Lower leg skin (tissue), 3 donors: ENCODE results near the gene PCSK5.

Experiments used
- POLR2A ChIP-seq, 2 donors: fragments of 450-650 bp; IDR thresholded peaks; one replicate each; pipeline ENCODE4 v1.6.1; 2016 to 2017; ENCODE audit warnings: antibody characterized with exemption in 2 of 2, mild to moderate bottlenecking in 1 of 2, moderate library complexity in 1 of 2
- TF ChIP-seq, protein P1 (sequence below), 3 donors: fragments of 450-650 bp; IDR thresholded peaks; one replicate each; pipeline ENCODE4 v1.5.1; 2016; ENCODE audit warnings: antibody characterized with exemption in 3 of 3, mild to moderate bottlenecking in 3 of 3, moderate library complexity in 2 of 3

DNA sequence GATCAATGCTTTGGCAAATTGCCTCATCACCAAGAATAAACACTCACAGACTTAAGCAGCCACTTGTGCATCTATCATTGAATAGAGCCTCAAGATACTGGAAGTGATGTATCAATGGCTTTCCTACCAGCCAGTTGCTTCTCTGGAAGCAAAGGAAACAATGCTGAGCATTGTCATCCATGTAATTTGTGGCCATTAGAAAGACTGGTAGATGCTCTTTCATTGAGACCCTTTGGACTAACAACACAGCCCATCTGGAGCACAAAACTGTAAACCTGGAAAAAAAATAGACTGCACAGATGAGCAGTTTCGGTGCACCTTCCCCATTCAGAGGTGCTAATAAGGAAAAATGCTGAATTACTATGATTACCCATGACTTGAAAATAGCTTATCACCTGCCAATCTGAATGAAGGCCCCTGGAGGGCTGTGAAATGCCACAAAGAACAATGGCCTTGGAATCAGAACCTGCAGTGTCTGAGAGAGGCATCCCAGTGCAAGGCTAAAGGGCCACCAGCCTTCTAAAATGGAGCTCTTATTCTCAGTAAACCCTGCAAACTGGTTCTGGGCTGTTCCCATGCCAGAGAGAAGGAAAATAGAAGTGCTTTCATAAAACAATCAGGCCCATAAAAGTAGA, 376.3 kb downstream of the PCSK5 start:
- TF ChIP-seq, protein P1, sequence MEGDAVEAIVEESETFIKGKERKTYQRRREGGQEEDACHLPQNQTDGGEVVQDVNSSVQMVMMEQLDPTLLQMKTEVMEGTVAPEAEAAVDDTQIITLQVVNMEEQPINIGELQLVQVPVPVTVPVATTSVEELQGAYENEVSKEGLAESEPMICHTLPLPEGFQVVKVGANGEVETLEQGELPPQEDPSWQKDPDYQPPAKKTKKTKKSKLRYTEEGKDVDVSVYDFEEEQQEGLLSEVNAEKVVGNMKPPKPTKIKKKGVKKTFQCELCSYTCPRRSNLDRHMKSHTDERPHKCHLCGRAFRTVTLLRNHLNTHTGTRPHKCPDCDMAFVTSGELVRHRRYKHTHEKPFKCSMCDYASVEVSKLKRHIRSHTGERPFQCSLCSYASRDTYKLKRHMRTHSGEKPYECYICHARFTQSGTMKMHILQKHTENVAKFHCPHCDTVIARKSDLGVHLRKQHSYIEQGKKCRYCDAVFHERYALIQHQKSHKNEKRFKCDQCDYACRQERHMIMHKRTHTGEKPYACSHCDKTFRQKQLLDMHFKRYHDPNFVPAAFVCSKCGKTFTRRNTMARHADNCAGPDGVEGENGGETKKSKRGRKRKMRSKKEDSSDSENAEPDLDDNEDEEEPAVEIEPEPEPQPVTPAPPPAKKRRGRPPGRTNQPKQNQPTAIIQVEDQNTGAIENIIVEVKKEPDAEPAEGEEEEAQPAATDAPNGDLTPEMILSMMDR (IDR thresholded peaks at IDR 0.05) = no peak
- no peak for TF ChIP-seq POLR2A (IDR thresholded peaks at IDR 0.05)
